ENCODE data around the gene AKAP6.

AKAP6 gene

DNA sequence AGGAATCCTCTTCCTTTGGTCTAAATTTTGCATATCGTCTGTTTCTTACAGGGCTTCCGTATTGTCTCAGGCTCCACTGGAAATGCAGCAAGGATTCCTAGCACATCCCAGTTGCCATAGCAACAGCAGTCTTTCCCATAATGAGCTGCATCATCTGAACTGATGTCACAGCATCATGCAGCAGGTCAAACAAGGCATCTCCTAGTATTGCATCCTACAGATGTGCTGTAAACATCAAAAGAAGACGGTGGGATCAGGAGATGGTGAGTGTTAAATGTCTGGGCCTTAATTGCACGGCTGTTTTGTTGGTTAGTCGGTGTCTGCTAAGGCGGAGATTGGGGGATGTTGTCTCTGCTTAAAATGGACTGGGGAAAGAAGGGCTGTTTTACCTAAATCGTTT lies at the start of gene AKAP6:
Gene AKAP6, plus strand, starts transcription at position 153 of the 400 bp plus-strand sequence. CDS start 104,196 bp downstream, outside the sequence.
- DNase-seq (ENCODE audit: low read depth in 2 of 2, low spot score in 1 of 2): no peak

DNA sequence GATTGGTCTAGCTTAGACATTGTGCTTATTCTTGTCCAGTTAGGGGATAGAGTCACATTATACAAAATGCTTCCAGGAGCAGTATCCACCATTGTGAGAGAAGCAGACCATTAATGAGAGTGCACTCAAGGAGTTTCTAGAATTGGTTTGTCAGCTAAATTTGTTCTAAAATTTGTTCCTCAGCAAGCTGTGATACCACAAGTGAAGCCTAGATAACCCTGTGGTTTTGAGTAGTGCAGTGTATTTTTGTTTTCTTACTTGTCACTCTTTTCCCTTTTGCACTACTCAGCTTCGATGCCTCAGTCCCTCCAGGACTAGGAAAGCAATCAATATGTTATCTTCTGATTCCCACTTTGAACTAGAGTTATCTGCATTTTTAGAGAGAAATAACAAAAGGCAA lies 42.5 kb upstream of the AKAP6 start:
- no peak for DNase-seq (ENCODE audit: low read depth in 2 of 2, low spot score in 1 of 2)

DNA sequence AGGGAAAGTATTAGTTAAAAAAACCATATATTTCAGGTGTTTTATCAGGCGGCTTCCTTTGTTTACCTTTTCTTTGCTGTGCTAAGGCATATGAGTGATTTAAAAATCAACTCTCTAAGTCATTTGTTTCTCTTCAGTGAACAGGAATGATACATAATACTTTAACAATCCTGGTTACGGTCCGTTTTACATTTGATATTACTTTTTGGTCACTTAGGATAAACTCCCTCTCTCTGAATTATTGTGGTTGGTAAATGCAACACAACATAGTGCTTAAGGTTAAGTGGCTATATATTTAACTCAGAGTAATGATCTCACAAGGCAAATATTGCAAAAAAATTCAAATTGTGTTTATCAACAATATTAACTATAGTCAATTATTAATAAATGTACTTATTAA lies 32.7 kb upstream of the AKAP6 start:
- DNase-seq (ENCODE audit: low read depth in 2 of 2, low spot score in 1 of 2): no peak

- no peak for DNase-seq (ENCODE audit: low read depth in 2 of 2, low spot score in 1 of 2)
These were observed 30.8 kb upstream of the AKAP6 start for GRCh38 chr14:32298346-32298745.

- DNase-seq (ENCODE audit: low read depth in 2 of 2, low spot score in 1 of 2): no peak
These were observed 29.0 kb upstream of the AKAP6 start for GRCh38 chr14:32300136-32300535.

DNA sequence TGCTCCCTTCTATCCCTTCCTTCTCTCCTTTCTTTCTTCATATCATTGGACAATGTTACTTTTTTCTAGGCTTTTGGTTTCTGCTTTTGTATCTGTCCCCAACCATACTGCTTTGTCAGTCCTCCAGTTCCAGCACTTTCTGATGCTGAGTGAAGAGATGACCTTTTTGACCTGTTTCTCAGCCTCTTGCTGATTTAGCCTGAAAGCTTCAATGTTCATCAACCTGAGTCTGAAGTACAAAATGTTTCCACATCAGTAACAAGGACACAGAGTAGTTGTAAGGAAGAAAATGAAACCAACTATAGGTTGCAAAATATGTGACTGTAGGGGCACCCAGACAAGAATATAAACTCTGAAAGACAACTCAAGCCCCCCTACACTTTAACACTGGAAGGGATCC lies 25.2 kb upstream of the AKAP6 start:
- no peak for DNase-seq (ENCODE audit: low read depth in 2 of 2, low spot score in 1 of 2)

- DNase-seq (ENCODE audit: low read depth in 2 of 2, low spot score in 1 of 2): no peak
These were observed 24.8 kb upstream of the AKAP6 start for GRCh38 chr14:32304296-32304695.

- DNase-seq (ENCODE audit: low read depth in 2 of 2, low spot score in 1 of 2): no peak
These were observed 22.5 kb upstream of the AKAP6 start for GRCh38 chr14:32306549-32306948.

DNA sequence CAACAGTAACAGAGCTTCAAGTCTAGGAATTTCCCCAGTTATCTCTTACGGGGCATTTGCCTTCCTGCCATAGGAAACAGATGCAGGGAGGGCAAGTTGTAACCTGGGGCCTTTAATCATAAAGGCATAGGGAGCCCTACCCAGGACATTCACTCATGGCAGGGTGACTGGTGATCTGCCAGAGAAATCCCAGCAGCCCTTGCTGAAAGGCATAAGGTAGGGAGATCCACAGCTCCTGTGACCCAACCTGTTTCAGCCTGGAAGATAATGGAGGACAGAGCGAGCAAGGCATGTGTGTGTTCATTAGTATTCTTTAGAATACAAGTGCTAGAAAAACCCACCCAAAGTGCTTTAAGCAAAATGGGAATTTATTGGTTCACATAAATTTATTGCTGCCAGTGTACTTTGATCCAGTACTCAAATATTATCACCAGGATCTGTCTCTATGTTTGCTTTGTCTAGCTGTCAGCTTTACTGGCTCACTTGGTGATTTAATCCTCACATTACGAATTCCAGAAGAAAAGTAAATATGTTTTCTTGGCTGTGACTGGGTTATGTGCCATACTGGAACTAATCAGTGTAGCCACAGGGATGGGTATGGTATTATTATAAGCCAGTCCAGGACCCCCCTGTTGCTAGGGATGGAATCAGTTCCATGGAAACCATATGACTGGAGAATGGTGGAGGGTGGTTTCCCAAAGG lies 21.1 kb upstream of the AKAP6 start:
- no peak for DNase-seq (ENCODE audit: low read depth in 2 of 2, low spot score in 1 of 2)

GRCh38 chr14:32310876-32311275 lies 18.2 kb upstream of the AKAP6 start:
- no peak for DNase-seq (ENCODE audit: low read depth in 2 of 2, low spot score in 1 of 2)

DNA sequence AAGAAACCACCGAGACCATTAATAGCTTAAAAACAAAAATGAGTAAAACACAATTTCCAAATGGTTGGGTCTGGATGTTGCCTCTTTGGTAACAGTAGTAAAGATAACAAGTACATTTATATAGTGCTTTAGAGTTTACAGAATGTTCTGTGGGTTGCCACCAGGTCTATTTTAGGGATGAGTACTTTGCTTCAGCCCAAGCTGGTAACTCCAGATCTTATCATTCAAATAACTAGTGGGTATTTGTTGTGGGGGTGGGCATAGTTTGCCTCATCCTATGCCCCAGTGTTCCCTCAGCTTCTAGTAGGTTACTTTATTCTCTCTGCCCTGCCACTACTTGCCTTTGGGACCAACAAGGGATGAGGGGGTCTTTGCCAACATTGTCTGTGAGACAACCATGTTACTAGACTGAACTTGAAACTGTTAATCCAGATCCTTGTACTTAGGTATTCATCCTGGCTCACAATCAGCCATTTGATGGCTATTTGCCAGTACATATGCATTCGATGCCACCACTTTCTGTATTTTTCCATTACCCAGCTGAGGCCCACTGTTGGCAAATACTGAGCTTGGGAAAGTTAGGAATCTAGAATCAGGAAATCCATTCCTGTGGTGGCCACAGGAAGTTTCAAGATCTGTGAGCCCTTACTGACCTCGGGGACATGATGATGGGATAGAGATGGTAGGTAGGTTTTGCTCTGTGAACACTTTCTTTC lies 17.6 kb upstream of the AKAP6 start:
- no peak for DNase-seq (ENCODE audit: low read depth in 2 of 2, low spot score in 1 of 2)

DNA sequence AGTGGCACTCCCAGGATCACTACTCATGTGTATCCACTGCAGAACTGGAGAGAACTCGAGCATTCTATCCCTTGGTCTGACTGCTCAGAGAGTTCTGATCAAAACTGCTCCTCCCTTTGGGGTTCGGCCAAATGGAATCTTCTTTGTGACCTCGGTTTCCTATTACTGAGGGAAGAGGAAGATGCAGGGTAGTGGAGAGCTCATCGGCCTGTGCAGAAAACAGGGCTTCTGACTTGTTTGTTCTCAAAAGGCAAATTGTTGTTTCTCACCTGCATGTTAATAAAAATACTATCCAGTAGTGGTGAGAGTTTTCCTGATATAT lies 17.1 kb upstream of the AKAP6 start:
- no peak for DNase-seq (ENCODE audit: low read depth in 2 of 2, low spot score in 1 of 2)

- DNase-seq (ENCODE audit: low read depth in 2 of 2, low spot score in 1 of 2): no peak
These were observed 15.2 kb upstream of the AKAP6 start for GRCh38 chr14:32313844-32314376.

- no peak for DNase-seq (ENCODE audit: low read depth in 2 of 2, low spot score in 1 of 2)
These were observed 10.9 kb upstream of the AKAP6 start for GRCh38 chr14:32318087-32318795.

DNA sequence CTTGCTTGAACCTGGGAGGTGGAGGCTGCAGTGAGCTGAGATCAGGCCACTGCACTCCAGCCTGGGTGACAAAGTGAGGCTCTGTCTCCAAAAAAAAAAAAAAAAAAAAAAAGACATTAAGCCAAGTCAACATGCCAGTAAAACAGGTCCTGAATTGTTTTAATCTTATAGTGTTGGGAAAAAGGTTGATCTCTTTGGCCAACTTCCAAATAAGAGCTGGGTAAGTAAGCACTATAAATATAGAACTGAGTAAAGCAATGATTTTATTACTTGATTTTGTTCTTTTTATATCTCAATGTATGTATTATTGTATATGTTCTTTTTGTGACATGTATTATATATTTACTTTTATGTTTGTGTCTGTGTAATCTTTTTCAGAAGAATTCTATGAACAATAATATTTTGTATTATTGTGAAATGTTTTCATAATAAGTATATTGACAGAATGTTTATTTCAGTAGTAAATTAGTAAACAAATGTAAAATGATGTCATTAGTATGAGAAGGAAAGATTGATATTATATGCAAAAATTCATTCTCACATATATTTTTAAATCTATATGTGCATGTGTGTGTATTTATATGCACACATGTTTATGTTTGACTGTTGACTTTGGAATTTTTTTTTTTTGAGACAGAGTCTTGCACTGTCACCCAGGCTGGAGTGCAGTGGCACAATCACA lies 9.6 kb upstream of the AKAP6 start:
- DNase-seq (ENCODE audit: low read depth in 2 of 2, low spot score in 1 of 2): no peak

DNA sequence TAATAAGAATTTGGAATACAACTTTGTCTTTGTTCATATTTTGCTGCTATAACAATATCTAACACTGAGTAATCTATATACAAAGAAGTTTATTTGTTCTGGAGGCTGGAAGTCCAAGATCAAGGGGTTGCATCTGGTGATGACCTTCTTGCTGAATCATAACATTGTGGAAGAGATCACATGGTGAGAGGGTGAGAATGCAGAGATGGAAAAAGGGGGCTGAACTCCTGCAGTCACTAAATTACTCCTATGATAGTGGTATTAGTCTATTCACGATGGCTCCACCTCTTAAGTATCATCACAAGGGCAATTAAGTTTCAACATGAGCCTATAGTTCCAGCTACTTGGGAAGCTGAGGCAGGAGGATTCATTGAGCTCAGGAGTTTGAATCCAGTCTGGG lies 4.5 kb upstream of the AKAP6 start:
- DNase-seq (ENCODE audit: low read depth in 2 of 2, low spot score in 1 of 2): no peak

DNA sequence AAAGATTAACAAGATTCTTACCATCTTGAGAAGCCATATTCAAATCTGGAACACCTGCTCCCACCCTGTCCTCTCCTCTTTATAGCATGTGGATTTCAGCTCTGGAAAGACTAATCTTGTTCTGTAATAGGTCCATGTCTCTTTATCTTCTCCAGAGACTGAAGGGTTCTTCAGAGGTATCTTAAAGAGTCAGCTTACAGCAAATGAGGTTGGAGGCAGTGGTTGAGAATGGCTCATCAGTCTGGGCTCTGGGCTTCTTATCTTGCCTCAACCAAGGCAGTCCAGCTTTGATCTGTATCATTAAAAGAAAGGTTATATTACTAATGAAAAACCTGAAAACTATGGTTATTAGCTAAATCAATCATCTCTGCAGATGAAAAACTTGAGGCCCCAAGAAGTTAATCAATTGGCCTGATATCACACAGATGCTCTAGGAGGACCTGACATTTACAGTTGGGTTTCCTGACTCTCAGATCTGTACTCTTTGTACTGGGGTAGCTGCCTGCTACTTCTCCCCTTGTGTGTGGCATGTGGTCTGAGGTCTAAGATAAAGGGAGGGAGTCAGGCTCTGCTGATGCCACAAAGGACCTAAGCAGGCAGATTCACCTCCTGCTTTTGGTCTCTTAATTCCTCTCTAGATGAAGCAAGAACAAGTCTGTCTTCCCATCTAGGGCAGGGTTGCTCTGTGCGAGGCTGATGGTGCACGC lies 1.7 kb upstream of the AKAP6 start:
- no peak for DNase-seq (ENCODE audit: low read depth in 2 of 2, low spot score in 1 of 2)

DNA sequence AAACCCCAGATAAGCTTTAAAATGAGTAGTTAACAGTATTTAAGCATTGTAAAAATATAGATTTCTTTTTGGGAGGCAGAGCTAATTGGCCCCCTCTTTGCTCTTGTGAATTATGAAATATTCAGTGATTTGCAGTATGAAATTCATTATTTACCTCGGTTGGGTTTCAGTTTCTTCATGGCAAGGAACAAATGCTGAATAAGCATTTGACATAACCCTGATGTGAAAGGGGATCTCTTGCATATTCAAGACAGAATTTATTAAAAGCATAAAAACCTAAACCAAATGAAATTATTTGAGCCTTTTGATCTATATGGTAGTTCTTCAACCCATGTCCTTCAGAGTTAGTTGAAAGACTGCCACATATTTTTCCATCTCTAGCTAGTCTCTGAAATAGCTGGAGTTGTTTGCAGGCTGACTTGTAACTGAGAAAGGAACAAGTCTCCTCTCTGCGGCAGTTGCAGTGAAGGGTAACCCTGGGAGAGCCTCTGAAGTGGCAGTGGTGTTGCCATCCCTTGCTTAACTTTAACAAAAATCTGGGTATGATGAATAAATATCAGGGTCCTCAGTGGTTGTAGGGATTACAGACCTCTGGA lies 690 bp downstream of the AKAP6 start:
- DNase-seq (ENCODE audit: low read depth in 2 of 2, low spot score in 1 of 2): no peak

DNA sequence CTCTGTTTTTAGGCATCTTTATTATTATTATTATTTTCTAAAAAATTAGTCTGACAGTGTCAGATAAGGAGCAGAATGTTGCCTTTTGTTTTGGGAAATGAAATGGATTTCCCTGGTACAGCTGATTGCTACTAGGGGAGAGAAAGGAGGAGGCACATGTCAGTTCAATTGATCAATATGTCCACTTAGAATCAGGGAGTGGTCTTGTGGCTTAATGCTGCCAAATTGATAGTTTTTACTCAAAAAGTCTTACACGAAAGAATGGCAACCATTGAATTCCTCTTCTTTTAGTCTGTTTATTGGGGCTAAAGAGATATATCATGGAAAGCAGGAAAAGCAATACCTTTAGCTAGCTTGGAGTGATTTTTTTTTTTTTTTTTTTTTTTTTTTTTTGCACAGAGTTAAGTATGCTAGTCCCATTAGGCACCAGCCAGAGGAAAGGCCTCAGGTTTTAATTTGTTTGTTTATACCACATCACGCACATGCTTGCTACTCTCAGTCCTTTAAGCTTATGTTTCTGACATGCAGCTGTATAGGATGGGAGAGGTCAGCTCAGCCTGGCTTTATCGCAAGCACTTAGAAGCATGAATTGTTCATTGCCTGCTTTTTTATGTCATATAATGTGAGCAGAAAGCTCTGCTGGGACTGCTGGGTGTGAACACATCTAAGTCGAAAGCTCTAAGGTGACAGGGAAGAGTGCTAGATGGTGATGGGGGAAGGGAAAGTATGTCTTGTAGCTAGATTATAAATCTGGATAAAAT lies 1.4 kb downstream of the AKAP6 start:
- DNase-seq (ENCODE audit: low read depth in 2 of 2, low spot score in 1 of 2): no peak

- DNase-seq (ENCODE audit: low read depth in 2 of 2, low spot score in 1 of 2): no peak
These were observed 2.1 kb downstream of the AKAP6 start for GRCh38 chr14:32331206-32331605.
